ENCODE measurements around the gene CYP24A1. TPM values are rescaled to one million over a fixed set of nuclear protein-coding genes. Genes with fewer than 3 reads are reported as not detected.
"Not testable (repeated sequence)": the region's sequence is repeated elsewhere in the genome, so short reads cannot be mapped to it uniquely, and the experiment has no call there.

The CYP24A1 gene
- total RNA-seq, 1 donor from 2014 or later: not detected

- DNase-seq (ENCODE audit: missing footprints) (no peak), ATAC-seq (no peak)
- intact Hi-C loops (cut with DNase I): no loop called here
Observed at GRCh38 chr20:54146672-54147071, 27.1 kb downstream of the CYP24A1 start.

DNA sequence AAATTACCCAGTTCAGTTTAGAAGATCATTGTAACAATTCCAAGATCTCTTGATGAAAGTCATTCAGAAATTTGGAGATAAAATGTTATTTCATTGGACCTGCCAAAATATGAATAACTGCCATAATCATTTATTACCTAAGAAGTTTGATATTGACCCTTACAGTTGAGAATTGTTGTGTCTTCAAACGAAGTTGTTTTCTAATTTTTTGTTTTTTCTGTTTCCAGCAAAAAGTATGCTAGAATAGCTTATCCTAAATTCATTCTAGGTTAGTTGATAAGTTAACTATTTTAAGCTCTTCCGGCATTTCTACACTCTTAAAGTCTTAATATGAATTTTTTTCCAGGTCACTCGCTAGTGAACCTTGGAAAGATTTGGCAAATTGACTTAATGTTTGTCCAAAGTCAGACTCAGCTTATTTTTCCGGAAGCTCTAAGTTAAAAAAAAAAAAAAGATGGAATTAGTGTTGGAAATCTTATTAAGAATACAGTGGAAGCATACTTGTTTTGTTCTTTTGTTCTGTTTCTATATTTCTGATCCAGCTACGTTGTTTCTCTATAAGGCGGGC lies 28.9 kb downstream of the CYP24A1 start:
- DNase-seq (ENCODE audit: missing footprints): no peak
- ATAC-seq: no peak
- intact Hi-C loops (cut with DNase I): no loop called here

- intact Hi-C loops (cut with DNase I): no loop called here
- ATAC-seq: no peak
- DNase-seq (ENCODE audit: missing footprints): no peak
Observed at GRCh38 chr20:54140927-54141566, 32.7 kb downstream of the CYP24A1 start.

DNA sequence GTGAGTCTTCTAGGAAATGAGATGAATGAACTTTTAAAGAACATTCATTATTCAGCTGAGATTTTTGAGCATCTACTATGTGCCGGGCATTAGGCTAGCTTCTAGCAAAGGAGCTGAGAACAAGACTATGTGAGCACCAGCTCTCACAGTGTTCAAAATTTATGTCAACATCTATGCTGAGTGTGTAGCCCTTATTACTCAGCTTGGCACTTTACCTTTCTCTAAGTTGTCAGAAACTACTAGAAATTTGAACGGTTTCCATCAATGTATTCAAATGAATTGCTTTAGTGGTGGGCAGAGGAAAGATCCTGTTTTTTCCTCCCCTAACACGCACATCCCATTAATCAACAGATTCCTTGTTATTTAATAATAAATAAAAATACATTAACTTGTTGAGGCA lies 33.3 kb downstream of the CYP24A1 start:
- intact Hi-C loops (cut with DNase I): no loop called here
- no peak for ATAC-seq
- no peak for DNase-seq (ENCODE audit: missing footprints)

DNA sequence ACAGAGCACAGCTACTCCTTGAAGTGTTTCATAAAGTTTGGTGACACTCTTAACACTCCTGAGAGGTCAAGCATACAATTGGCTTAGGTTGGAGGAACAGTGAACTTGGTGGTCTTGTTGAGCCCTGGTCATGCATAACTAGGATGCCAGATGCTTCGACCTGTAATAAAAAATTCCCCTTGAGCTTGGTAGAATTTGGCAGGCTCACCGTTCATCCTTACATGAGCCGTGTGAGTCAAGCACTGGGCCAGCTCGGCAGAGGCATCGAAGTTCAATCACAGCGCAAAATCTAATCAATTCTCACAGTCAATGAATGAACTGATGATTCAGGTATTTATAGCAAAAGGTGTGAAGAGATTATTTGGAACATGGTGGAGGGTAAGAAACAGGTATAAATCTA lies 33.7 kb downstream of the CYP24A1 start:
- intact Hi-C loops (cut with DNase I): no loop called here

DNA sequence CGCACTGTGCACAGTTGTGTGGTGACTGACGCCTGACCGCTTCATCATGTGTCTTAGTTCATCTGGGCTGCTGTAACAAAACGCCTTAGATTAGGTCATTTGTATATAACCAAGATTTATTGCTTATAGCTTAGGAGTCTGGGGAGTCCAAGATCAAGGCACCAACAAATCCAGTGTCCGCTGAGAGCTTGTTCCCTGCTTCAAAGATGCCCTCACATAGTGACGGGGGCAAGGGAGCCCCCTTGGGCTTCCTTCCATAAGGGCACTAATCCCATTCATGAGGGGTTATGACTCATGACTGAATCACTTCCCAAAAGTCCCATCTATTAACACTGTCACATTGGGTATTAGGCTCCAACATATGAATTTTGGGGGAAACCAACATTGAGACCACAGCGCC lies 34.6 kb downstream of the CYP24A1 start:
- no peak for DNase-seq (ENCODE audit: missing footprints)
- ATAC-seq: no peak
- intact Hi-C loops (cut with DNase I): no loop called here

More for the DNA sequence above, 33.7 kb downstream of the CYP24A1 start:
- no peak for DNase-seq (ENCODE audit: missing footprints)
- no peak for ATAC-seq

DNA sequence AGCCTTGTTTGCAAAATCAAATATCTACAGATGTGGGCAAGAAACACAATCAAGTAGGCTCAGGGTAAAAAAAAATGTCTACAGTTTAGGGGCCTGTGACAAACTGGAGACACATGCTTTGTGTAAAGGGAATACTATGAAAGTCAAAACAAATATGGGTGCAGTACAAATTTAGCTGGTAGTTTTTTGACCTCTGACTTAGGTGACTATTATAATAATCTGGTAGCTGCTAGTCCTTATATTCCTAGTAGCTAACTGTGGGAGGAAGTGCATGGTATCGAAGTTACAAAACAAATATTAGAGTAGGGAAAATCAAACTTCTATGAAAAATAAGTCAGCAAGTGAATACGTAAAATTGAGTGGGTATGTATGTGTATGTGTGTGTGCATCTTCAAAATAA lies 35.4 kb downstream of the CYP24A1 start:
- no peak for DNase-seq (ENCODE audit: missing footprints)
- intact Hi-C loops (cut with DNase I): no loop called here
- ATAC-seq: no peak

DNA sequence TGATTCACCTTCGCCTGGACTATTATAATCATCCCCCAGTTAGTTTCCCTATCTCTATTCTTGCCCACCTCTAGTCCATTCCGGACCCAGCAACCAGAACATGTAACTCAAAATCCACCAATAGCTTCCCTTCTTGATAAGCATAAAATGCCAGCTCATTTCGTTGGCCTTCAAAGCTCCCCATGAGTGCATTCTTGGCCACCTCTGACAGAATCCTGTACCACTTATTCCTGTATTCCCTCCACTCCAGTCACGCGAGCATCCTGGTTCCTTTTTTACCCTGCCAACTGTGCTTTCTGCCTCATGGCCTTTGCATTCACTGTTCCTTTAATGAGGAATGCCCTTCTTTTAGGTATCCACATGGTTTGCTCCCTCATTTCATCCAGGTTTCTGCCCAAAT lies 36.7 kb downstream of the CYP24A1 start:
- DNase-seq (ENCODE audit: missing footprints) (no peak), ATAC-seq (no peak)
- intact Hi-C loops (cut with DNase I): no loop called here

DNA sequence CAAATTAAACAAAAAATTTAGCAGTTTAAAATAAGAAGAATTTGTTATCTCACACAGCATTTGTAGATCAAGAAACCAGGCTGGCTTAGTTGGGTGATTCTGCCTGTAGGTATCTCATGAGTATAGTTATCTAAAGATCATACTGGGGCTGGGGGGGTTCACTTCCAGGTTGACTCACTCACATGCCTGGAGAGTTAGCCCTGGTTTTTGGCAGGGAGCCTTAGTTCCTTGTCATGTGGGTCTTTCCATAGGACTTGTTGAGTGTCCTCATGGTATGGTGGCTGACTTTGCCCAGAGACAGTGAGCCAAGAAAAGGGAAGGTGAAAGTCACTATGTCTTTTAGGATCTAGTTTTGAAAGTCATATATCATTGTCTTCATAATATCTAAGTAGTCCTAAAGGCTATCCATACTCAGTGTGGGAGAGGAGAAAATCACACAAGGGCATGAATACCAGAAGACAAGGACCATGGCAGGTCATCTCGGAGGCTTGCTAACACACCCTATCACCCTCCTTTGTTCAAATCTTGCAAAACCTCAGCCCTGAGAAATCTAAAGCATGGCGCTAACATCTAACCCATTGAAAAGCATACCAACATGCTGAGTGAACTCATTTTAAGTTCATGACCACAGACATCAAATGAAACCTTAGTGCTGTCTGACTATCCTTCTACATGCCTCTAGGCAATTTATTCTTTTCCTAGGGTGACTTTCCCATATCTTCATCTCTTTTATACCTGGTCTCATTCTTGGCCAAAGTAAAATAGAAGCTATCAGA lies 39.2 kb downstream of the CYP24A1 start:
- intact Hi-C loops (cut with DNase I): no loop called here
- ATAC-seq: no peak
- DNase-seq (ENCODE audit: missing footprints): no peak

DNA sequence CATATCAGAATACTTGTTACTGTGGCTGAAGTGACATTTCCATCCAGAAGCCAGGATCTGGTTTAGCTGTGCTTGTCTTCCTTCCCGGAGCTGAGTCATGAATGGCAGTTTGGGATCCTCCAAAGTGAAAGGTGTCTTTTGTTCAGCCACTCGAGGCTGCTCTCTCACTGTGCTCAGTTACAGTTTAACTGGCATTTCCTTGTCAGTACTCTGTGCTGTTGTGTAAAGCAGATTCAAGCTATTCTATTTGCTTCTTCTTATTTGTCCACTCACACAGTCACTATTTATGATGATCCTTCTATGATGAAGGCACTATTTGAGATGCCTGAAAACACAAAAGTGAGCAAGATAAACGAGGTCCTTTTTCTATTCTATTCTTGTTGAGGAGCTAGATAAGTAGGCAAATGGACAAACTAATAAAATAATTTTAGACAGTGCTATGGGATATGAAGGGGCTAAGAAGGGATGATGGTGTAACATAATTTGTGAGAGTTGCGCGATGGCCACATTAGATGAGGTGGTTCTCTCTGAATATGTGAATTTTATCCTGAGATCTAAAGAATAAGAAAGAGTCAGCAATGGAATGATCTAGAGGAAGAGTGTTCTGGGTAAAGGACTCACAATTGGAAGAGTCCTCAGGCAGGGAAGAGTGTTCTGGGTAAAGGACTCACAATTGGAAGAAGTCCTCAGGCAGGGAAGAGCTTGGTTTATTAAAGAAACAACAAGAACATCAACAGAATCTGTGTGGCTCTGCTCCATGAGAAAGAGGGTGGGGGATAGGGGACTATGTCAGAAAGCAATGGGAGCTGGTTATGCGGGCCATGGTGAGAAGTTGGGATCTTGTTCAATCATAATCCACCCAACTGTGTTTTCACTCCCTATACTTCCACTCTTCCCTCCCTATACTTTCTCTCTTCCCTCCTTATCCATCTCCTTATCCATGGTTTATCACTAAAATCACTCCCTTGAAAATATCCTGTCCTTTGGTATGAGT lies 40.1 kb downstream of the CYP24A1 start:
- no peak for ATAC-seq
- DNase-seq (ENCODE audit: missing footprints): no peak

DNA sequence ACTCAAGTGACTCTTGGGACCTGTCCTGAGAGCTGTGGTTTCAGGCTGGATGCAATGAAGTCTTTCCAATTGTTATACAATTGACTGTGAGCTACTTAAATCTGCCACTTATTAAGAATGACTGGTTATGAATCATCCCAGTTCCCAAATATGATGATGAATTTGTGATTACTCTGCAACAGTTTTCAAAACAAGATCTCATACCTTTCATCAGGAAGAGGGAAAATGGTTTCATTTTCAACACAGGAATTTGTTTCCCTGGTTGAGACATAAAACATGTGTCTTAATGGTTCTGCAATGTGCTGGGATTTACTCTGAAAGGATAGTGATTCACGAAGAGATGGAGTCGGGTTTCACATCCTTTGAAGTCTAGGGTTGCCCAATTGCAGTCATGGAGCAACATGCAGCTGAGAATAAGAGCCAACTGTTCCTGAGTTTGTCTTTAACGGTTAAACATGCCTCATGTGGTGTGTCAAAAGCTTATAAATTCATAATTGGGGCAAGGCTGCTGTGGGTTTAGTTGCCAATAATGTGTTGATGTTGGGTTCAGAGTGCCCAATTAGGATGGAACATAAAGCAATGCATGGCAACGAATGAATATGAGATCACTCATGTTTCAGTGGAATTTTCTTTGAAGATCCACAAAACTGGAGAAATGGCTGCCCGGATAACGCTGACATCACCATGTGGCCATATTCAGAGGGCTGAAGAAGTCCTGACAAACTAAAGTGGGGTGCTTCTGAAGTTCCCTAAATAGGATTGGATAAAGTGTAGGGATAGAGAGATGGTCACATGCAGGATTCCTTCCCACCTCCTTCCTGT lies 41.0 kb downstream of the CYP24A1 start:
- intact Hi-C loops (cut with DNase I): no loop called here
- ATAC-seq (peak; percentile 91), DNase-seq (ENCODE audit: missing footprints) (no peak)

More for the DNA sequence above, 40.1 kb downstream of the CYP24A1 start:
- intact Hi-C loops (cut with DNase I): no loop called here

- ATAC-seq (no peak), DNase-seq (ENCODE audit: missing footprints) (no peak)
- intact Hi-C loops (cut with DNase I): no loop called here
Observed at GRCh38 chr20:54131675-54132611, 41.8 kb downstream of the CYP24A1 start.

DNA sequence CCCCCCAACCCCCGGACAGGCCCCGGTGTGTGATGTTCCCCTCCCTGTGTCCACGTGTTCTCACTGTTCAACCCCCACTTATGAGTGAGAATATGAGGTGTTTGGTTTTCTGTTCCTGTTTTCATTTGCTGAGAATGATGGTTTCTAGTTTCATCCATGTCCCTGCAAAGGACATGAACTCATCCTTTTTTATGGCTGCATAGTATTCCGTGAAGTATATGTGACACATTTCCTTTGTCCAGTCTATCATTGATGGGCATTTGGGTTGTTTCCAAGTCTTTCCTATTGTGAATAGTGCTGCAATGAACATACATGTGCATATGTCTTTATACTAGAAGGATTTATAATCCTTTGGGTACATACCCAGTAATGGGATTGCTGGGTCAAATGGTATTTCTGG lies 42.7 kb downstream of the CYP24A1 start:
- intact Hi-C loops (cut with DNase I); ATAC-seq; DNase-seq (ENCODE audit: missing footprints): not testable (repeated sequence)

DNA sequence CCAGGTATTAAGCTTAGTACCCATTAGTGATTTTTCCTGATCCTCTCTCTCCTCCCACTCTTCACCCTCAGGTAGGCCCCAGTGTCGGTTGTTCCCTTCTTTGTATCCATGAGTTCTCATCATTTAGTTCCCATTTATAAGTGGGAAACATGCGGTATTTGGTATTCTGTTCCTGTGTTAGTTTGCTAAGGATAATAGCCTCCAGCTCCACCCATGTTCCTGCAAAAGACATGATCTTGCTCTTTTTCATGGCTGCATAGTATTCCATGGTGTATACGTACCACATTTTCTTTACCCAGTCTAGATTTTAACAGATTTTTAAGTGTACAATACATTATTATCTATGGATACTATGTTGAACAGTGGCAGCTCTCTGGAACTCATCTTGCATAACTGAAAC lies 44.4 kb downstream of the CYP24A1 start:
- DNase-seq (ENCODE audit: missing footprints) (no peak), ATAC-seq (no peak)
- intact Hi-C loops (cut with DNase I): no loop called here

GRCh38 chr20:54127855-54128574 lies 45.8 kb downstream of the CYP24A1 start:
- DNase-seq (ENCODE audit: missing footprints) (no peak), ATAC-seq (no peak)
- intact Hi-C loops (cut with DNase I): no loop called here

GRCh38 chr20:54126806-54127655 lies 46.8 kb downstream of the CYP24A1 start:
- DNase-seq (ENCODE audit: missing footprints): no peak
- intact Hi-C loops (cut with DNase I): no loop called here
- no peak for ATAC-seq

Data from Right ventricle myocardium inferior (tissue), 1 donor.